ENCODE data around the gene ATP4A.
A peak's percentile ranks its signal among the peaks of the same experiment; 100 is the strongest.

Gene ATP4A

GRCh38 chr19:35549174-35549788 is 14.2 kb downstream of the ATP4A start:
- Histone ChIP-seq H3K27ac (ENCODE audit: low read length) (no peak overlapping the region), H3K36me3 (ENCODE audit: control insufficient read depth in 2 of 2, insufficient read depth in 2 of 2, low read length in 2 of 2) (peaks cover 0 to 5% of the 10 kb centered on the region in 2 donors), H3K4me1 (ENCODE audit: control insufficient read depth, insufficient read depth, low read length) (peaks cover 24% of the 10 kb centered on the region), H3K4me3 (ENCODE audit: low read length in 2 of 2) (no peak overlapping the region), H3K27me3 (ENCODE audit: control insufficient read depth in 1 of 2, insufficient read depth in 2 of 2, low read length in 2 of 2) (no peaks in the 10 kb centered on the region), H3K9me3 (ENCODE audit: control insufficient read depth in 2 of 2, low read length in 2 of 2) (no peaks in the 10 kb centered on the region), H3K9ac (ENCODE audit: low read length in 2 of 2) (no peak overlapping the region)

- Histone ChIP-seq H3K36me3 (ENCODE audit: control insufficient read depth in 2 of 2, insufficient read depth in 2 of 2, low read length in 2 of 2) (peaks cover 0 to 8% of the 10 kb centered on the region in 2 donors), H3K27ac (ENCODE audit: low read length) (no peak overlapping the region), H3K4me3 (ENCODE audit: low read length in 2 of 2) (peak overlapping the region; percentile 87 to 88), H3K9me3 (ENCODE audit: control insufficient read depth in 2 of 2, low read length in 2 of 2) (no peaks in the 10 kb centered on the region), H3K4me1 (ENCODE audit: control insufficient read depth, insufficient read depth, low read length) (peaks cover 27% of the 10 kb centered on the region), H3K9ac (ENCODE audit: low read length in 2 of 2) (peak overlapping the region; percentile 90 to 95), H3K27me3 (ENCODE audit: control insufficient read depth in 1 of 2, insufficient read depth in 2 of 2, low read length in 2 of 2) (no peaks in the 10 kb centered on the region)
Measured at GRCh38 chr19:35546532-35546931, 16.9 kb downstream of the ATP4A start.

- Histone ChIP-seq H3K27me3 (ENCODE audit: control insufficient read depth in 1 of 2, insufficient read depth in 2 of 2, low read length in 2 of 2) (no peaks in the 10 kb centered on the region), H3K36me3 (ENCODE audit: control insufficient read depth in 2 of 2, insufficient read depth in 2 of 2, low read length in 2 of 2) (peaks cover 0 to 8% of the 10 kb centered on the region in 2 donors), H3K4me3 (ENCODE audit: low read length in 2 of 2) (peak overlapping the region; percentile 87 to 88), H3K9me3 (ENCODE audit: control insufficient read depth in 2 of 2, low read length in 2 of 2) (no peaks in the 10 kb centered on the region), H3K27ac (ENCODE audit: low read length) (peak overlapping the region; percentile 76), H3K9ac (ENCODE audit: low read length in 2 of 2) (peak overlapping the region; percentile 90 to 95), H3K4me1 (ENCODE audit: control insufficient read depth, insufficient read depth, low read length) (peaks cover 27% of the 10 kb centered on the region)
Measured at GRCh38 chr19:35545855-35546381, 17.5 kb downstream of the ATP4A start.

- Histone ChIP-seq H3K9ac (ENCODE audit: low read length in 2 of 2) (peak within 1 kb of the TSS; percentile 90 to 95), H3K27me3 (ENCODE audit: control insufficient read depth in 1 of 2, insufficient read depth in 2 of 2, low read length in 2 of 2) (no peaks in the 10 kb centered on the region), H3K4me1 (ENCODE audit: control insufficient read depth, insufficient read depth, low read length) (peaks cover 27% of the 10 kb centered on the region), H3K4me3 (ENCODE audit: low read length in 2 of 2) (peak within 1 kb of the TSS; percentile 87 to 88), H3K36me3 (ENCODE audit: control insufficient read depth in 2 of 2, insufficient read depth in 2 of 2, low read length in 2 of 2) (peaks cover 0 to 8% of the 10 kb centered on the region in 2 donors), H3K9me3 (ENCODE audit: control insufficient read depth in 2 of 2, low read length in 2 of 2) (no peaks in the 10 kb centered on the region), H3K27ac (ENCODE audit: low read length) (peak within 1 kb of the TSS; percentile 76)
Measured at GRCh38 chr19:35545001-35545854, 18.2 kb downstream of the ATP4A start, which contains the start of gene TMEM147. TMEM147 (plus strand) TSS chr19:35545626; CDS start chr19:35545740, 114 bp downstream.

- peak overlapping the region; percentile 87 to 88 for H3K4me3 ChIP-seq (ENCODE audit: low read length in 2 of 2)
- H3K9ac ChIP-seq (ENCODE audit: low read length in 2 of 2): peak overlapping the region; percentile 90 to 95
Measured at GRCh38 chr19:35544110-35544802, 19.2 kb downstream of the ATP4A start.

GRCh38 chr19:35543280-35544109 is 20.0 kb downstream of the ATP4A start:
- no peak overlapping the region for H3K27ac ChIP-seq (ENCODE audit: low read length)
- no peak overlapping the region for H3K9ac ChIP-seq (ENCODE audit: low read length in 2 of 2)
- H3K36me3 ChIP-seq (ENCODE audit: control insufficient read depth in 2 of 2, insufficient read depth in 2 of 2, low read length in 2 of 2): peaks cover 0 to 8% of the 10 kb centered on the region in 2 donors
- H3K9me3 ChIP-seq (ENCODE audit: control insufficient read depth in 2 of 2, low read length in 2 of 2): no peaks in the 10 kb centered on the region
- no peaks in the 10 kb centered on the region for H3K27me3 ChIP-seq (ENCODE audit: control insufficient read depth in 1 of 2, insufficient read depth in 2 of 2, low read length in 2 of 2)
- H3K4me3 ChIP-seq (ENCODE audit: low read length in 2 of 2): no peak overlapping the region
- H3K4me1 ChIP-seq (ENCODE audit: control insufficient read depth, insufficient read depth, low read length): peaks cover 27% of the 10 kb centered on the region

More at GRCh38 chr19:35544110-35544802, 19.2 kb downstream of the ATP4A start:
- H3K9me3 ChIP-seq (ENCODE audit: control insufficient read depth in 2 of 2, low read length in 2 of 2): no peaks in the 10 kb centered on the region
- H3K27ac ChIP-seq (ENCODE audit: low read length): peak overlapping the region; percentile 76
- no peaks in the 10 kb centered on the region for H3K27me3 ChIP-seq (ENCODE audit: control insufficient read depth in 1 of 2, insufficient read depth in 2 of 2, low read length in 2 of 2)
- peaks cover 0 to 8% of the 10 kb centered on the region in 2 donors for H3K36me3 ChIP-seq (ENCODE audit: control insufficient read depth in 2 of 2, insufficient read depth in 2 of 2, low read length in 2 of 2)
- peaks cover 27% of the 10 kb centered on the region for H3K4me1 ChIP-seq (ENCODE audit: control insufficient read depth, insufficient read depth, low read length)

- no peak overlapping the region for H3K27ac ChIP-seq (ENCODE audit: low read length)
- H3K9me3 ChIP-seq (ENCODE audit: control insufficient read depth in 2 of 2, low read length in 2 of 2): no peaks in the 10 kb centered on the region
- H3K4me3 ChIP-seq (ENCODE audit: low read length in 2 of 2): no peak overlapping the region
- no peak overlapping the region for H3K9ac ChIP-seq (ENCODE audit: low read length in 2 of 2)
- peaks cover 27% of the 10 kb centered on the region for H3K4me1 ChIP-seq (ENCODE audit: control insufficient read depth, insufficient read depth, low read length)
- H3K27me3 ChIP-seq (ENCODE audit: control insufficient read depth in 1 of 2, insufficient read depth in 2 of 2, low read length in 2 of 2): no peaks in the 10 kb centered on the region
- H3K36me3 ChIP-seq (ENCODE audit: control insufficient read depth in 2 of 2, insufficient read depth in 2 of 2, low read length in 2 of 2): peaks cover 0 to 5% of the 10 kb centered on the region in 2 donors
Measured at GRCh38 chr19:35542209-35542608, 21.2 kb downstream of the ATP4A start.

- H3K27ac ChIP-seq (ENCODE audit: low read length): no peak overlapping the region
- H3K36me3 ChIP-seq (ENCODE audit: control insufficient read depth in 2 of 2, insufficient read depth in 2 of 2, low read length in 2 of 2): peaks cover 0 to 3% of the 10 kb centered on the region in 2 donors
- no peaks in the 10 kb centered on the region for H3K27me3 ChIP-seq (ENCODE audit: control insufficient read depth in 1 of 2, insufficient read depth in 2 of 2, low read length in 2 of 2)
- H3K4me1 ChIP-seq (ENCODE audit: control insufficient read depth, insufficient read depth, low read length): peaks cover 10% of the 10 kb centered on the region
- H3K9me3 ChIP-seq (ENCODE audit: control insufficient read depth in 2 of 2, low read length in 2 of 2): no peaks in the 10 kb centered on the region
- no peak overlapping the region for H3K4me3 ChIP-seq (ENCODE audit: low read length in 2 of 2)
- H3K9ac ChIP-seq (ENCODE audit: low read length in 2 of 2): no peak overlapping the region
Measured at GRCh38 chr19:35540356-35540927, 23.0 kb downstream of the ATP4A start.

- no peak overlapping the region for H3K9ac ChIP-seq (ENCODE audit: low read length in 2 of 2)
- peaks cover 0 to 3% of the 10 kb centered on the region in 2 donors for H3K36me3 ChIP-seq (ENCODE audit: control insufficient read depth in 2 of 2, insufficient read depth in 2 of 2, low read length in 2 of 2)
- no peaks in the 10 kb centered on the region for H3K27me3 ChIP-seq (ENCODE audit: control insufficient read depth in 1 of 2, insufficient read depth in 2 of 2, low read length in 2 of 2)
- H3K4me3 ChIP-seq (ENCODE audit: low read length in 2 of 2): no peak overlapping the region
- no peaks in the 10 kb centered on the region for H3K9me3 ChIP-seq (ENCODE audit: control insufficient read depth in 2 of 2, low read length in 2 of 2)
- H3K27ac ChIP-seq (ENCODE audit: low read length): no peak overlapping the region
- peaks cover 8% of the 10 kb centered on the region for H3K4me1 ChIP-seq (ENCODE audit: control insufficient read depth, insufficient read depth, low read length)
Measured at GRCh38 chr19:35539850-35540249, 23.6 kb downstream of the ATP4A start.

Data from stomach smooth muscle (tissue), 2 donors.